ENCODE measurements around the gene TGDS.
"Not testable (repeated sequence)": the region's sequence is repeated elsewhere in the genome, so short reads cannot be mapped to it uniquely, and the experiment has no call there.

Gene TGDS

DNA sequence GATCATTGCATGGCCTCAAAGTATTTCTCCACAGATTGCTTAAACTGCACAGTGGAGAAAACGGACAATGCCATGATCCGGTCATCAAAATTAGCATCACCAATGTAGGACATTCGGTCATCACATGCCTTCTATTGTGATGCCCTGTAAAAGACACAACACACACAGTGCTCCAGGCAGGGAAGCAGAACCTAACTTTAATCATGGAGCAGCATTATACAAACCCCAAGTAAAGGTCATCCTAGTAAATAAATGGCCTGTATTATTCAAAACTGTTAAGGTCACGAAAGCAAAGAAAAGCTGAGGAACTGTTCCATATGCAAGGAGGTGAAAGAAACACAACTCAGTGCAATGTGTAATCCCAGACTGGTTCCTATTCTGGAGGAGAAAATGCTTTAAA lies 42.2 kb downstream of the TGDS start:
- DNase-seq (ENCODE audit: low read depth, low spot score), result no peak

DNA sequence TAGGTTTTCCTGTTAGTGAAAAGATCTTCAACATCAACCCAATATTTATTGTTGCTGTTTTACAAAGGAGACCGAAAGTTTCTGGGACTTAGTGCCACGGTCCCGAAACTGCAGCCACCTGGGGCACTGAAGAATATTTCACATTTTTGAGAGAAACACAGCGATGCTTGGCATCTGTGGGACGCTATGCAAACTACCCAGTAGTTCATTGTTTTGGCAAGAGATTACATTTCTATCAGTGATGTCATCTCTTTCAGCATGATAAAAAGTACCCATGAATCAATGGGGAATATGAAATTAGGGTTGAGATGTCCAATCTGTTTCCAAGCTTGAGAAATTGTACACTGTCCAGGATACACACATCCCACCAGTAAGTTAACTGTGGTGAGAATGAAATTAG lies 43.9 kb downstream of the TGDS start:
- DNase-seq (ENCODE audit: low read depth, low spot score), result no peak

DNA sequence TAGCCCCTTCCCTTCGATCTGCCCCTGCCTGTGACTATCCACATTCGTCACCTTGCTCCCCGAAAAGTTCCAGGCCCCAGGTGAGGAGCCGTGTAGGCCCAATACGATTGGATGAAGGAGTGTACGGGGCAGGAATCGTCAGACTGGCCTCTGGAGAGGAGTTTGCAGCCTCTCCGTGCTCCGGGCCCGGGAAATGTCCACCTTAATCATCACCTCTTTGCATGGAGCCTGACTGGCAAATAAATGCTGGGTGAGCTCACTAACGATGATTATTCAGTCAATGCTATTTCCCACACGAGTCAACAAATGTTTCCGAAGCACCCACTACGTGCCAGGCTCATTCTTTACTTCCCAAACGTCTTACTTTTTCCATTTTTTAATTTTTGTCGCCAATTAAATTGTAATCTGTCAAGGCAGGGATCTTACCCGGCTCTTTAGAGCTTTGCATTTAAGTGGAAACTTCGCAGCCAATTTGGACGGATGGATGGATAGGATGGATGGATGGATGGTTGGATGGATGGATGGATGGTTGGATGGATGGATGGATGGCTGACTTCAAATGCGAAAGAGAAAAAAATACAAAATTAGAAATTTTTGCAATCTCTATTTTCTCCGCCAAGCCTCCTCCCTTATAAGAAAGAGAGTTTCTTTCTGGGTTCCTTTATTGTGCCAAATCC lies 45.8 kb downstream of the TGDS start:
- no peak for DNase-seq (ENCODE audit: low read depth, low spot score)

DNA sequence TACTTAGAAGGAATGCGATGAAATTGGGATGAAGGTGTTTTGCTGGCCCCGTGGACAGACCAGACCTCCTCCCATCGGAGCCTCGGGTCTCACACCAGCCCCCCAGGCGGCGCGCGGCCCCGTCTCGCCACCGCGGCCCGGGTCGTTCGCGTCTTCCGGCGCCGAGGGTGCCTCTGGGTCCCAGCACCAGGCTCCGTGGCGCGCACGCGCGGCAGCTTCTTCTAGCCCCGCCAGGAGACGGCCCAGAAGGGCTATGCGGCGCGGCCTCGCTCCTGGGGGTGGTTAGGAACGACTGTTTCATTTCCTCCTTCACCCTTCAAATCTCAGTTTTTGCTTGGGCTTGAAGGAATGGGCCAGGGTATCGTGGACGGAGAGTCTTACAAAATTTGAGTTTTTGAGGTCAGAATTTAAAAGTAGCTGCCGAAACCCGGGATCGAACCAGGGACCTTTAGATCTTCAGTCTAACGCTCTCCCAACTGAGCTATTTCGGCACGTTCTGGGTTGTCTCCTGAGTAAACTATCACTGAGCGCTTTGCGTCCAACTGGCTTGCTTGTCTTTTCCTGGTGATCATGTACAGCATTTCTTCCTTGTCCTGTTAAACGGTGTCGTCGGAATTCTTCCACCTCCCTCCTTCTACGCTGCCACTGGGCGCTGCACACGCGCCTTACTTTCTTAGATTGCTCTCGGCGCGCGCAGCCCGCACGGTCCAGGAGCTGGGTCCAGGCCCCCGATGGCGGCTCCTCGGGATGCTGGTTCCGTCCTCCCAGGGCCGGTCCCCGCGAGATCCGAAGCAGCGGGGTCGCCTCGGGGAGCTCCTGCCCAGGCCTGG lies 46.5 kb downstream of the TGDS start:
- DNase-seq (ENCODE audit: low read depth, low spot score), result peak; percentile 83

DNA sequence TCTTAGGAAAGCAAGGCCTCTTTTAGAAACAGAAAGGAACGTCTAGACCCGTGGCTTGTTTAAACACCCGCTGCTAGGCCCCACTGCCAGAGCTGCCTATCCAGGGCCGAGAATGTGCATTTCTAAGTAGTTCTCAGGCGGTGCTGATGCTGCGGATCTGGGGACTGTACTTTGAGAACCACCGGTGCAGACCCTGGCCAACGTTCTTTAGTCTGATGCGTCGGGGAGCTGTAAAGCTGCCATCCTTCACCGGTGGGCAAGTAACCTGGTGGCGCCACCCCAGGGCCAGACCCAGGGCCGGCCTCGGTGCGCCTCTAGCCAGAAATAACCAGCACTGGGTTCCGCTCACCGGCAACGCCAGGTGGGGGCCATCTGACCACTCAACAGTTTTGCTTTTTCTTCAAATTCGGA lies 47.1 kb downstream of the TGDS start:
- DNase-seq (ENCODE audit: low read depth, low spot score), result no peak

DNA sequence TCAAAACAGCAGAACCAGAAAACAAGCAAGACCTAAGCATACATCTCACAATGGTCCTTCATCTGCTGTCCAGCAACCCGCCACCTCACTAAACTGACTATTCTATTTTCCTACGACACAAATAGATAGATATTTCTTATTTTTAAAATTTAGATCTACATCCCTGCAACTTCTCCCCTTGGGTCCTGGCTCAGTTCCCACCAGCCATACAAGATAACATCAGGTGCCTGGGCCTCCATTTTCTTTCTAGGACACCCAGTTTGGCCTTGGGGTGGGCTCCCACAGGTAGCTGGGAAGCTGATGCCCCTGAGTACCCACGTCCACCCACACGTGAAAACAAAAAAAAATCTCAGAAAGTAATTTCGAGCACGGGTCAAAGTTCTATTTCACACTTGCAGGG lies 47.6 kb downstream of the TGDS start:
- no peak for DNase-seq (ENCODE audit: low read depth, low spot score)

DNA sequence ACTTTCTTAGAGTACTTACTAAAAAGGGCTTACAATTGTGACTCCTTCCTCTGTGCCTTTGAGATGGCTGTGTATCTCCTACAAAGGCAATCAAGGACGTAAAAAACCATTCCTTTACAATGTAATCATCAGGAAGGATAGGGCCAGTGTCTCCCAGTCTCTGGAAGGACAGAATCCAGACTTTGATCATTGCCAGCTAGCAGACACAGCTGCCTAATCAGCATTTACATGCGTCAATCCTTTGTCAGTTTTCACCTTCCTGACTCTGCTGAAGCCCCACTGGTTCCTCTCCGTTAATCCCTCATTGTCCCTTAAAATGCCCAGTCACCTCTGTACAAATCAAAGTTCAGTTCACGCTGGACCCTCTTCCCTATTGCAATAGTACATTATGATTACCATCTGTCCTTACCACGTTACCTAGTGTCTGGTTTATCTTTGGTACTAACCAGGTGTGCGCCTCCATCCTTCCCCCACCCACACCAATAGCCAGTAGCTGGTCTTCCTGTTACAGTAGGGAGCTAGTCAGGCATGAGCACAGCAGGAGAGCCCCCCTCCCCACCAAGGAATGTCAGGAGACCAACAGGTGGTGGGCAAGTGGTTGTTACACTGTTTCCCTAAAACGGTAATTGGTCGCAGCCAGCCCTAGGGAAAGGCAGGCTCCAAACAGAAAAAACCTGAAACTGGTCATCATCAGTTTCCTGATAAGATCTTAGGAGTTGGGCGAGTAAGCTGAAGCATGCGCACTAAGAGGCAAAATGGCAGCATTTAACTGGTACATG lies 49.7 kb downstream of the TGDS start:
- DNase-seq (ENCODE audit: low read depth, low spot score), result no peak

DNA sequence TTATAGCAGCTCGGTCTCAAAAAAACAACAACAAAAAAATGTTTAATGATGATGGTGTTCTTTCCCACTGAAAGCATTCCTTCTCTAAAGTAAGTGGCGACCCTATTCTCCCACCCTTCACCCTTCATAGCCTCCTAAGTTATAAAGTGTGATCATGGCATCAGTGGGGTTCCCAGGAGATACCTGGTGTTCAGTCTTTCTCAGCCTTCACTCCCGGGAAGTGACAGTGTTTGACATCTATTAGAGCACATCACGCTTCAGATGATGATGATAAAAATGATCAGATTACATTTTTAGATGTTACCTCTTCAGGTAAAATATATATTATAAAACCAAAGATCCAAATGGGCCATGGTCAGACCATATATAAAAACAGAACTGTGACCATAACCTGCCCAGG lies 51.0 kb downstream of the TGDS start:
- no peak for DNase-seq (ENCODE audit: low read depth, low spot score)

DNA sequence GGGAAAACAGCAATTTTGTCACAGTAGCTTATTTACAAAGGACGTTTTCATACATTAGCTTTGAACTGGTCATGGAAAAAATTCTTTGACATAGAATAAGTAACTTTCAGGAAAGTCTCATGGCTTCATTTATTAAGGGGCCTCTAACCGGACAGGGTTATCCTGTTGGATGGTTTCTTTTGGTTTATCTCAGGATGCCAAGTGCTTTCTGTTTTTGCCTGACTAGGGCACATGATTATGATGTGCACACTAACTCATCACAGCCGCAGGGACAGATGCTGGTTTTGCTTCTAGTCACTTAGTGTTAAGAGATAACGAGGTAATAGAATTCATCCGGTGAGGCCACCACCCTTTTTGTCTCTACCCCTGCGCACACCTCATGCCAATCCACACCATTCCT lies 53.0 kb downstream of the TGDS start:
- no peak for DNase-seq (ENCODE audit: low read depth, low spot score)

DNA sequence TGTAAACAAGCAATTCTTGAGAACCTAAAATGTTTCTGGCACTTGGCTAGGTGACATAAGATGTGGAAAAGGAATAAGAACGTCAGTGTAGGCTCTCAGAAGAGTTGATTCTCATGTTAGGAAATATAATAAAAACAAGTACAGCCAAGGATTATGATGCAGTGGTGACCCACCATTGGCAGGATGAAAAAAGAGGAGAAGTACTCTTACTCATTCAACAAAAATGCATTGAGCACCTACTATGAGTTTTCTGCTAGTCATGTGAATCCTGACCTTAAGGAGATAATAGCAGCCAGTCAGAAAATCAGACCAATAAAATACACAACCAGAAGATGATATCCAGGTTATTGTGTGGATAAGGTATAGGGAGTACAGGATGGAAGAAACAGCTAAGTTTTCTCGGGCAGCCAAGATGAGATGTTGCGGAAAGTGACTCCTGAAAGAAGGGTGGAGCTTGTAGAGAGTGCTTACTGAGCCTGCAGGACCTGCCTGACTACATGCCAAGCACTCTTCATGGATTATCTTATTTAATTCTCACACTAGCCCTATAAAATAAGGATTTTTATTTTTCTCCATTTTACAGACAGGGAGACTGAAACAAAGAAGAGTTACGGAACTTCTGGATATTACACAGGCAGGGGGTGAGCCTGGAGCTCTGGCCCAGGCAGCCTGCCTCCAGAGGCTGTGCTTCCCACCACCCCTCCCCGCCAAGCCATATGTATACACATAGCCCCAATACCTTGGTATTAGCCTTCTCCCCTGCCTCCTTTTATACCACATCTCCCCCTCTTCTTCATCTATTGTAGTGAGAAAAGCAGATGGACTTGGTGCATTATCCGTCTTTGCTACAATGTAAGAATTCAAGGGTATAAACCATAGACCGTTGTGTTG lies 58.0 kb downstream of the TGDS start:
- DNase-seq (ENCODE audit: low read depth, low spot score), result no peak

DNA sequence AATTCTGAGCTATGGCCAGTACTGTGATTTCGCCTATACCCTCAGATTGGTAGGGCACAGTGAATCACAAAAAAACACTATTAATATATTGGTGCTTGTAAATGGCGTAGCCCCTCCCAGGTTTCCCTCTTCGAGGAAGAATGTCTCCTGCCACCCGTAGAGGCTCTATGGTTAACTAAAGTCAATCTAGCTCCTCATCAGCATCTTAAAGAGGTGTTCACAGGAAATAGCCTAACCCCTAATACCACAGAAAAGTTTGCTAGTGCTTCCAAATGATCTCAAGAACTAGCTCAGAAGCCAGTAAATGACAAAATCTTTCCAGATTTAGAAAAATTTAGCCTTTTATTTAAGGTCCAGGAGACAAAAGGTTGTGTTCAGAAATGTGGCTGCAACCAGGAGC lies 60.2 kb downstream of the TGDS start:
- no peak for DNase-seq (ENCODE audit: low read depth, low spot score)

DNA sequence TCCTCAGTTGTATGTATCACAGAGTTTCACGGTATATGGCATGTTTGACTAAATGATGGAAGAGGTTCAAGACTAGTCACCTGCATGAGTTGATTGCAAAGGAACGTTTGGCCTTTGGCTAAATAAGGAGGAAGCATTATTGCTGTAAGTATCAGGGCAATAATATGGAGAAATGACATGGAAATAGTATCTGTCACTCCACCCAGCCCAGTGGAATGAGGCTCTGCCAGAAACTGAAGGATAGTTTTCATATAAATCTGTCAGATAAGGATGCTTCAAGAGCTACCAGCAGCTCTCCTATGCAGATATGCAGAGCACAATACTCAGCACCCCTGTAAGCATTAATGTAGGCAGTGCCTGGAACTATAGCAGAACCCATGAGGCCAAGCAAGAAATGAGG lies 60.7 kb downstream of the TGDS start:
- no peak for DNase-seq (ENCODE audit: low read depth, low spot score)

DNA sequence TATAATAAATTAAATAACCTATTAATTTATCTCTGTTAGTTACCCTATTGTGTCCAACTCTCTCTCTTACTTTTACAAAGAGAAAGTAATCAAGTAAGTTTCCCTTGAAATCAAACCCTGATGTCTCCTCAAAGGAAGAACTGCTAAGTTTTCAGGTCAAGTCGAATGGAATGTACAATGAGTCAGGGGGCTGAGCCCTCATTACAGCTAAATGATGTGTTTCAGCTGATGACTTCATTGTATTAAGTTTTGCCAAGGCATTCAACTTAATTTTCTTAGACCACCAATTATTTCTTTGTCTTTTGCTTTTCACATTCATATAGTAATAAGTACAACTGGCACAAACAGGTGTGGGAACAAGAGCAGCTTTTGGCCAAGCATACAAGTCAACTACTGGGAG lies 61.8 kb downstream of the TGDS start:
- no peak for DNase-seq (ENCODE audit: low read depth, low spot score)

DNA sequence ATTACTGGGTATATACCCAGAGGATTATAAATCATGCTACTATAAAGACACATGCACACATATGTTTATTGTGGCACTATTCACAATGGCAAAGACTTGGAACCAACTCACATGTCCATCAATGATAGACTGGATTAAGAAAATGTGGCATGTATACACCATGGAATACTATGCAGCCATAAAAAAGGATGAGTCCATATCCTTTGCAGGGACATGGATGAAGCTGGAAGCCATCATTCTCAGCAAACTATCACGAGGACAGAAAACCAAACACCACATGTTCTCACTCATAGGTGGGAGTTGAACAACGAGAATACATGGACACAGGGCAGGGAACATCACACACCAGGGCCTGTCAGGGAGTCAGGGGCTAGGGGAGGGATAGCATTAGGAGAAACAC lies 63.7 kb downstream of the TGDS start:
- not testable (repeated sequence) for DNase-seq (ENCODE audit: low read depth, low spot score)

DNA sequence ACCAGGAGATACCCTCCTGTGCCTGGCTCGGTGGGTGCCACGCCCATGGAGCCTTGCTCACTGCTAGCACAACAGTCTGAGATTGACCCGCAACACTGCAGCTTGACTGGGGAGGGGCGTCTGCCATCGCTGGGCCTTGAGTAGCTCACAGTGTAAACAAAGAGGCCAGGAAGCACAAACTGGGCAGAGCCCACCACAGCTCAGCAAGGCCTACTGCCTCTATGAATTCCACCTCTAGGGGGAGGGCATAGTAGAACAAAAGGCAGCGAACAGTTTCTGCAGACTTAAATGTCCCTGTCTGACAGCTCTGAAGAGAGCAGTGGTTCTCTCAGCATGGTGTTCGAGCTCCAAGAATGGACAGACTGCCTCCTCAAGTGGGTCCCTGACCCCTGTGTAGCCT lies 69.0 kb downstream of the TGDS start:
- not testable (repeated sequence) for DNase-seq (ENCODE audit: low read depth, low spot score)

DNA sequence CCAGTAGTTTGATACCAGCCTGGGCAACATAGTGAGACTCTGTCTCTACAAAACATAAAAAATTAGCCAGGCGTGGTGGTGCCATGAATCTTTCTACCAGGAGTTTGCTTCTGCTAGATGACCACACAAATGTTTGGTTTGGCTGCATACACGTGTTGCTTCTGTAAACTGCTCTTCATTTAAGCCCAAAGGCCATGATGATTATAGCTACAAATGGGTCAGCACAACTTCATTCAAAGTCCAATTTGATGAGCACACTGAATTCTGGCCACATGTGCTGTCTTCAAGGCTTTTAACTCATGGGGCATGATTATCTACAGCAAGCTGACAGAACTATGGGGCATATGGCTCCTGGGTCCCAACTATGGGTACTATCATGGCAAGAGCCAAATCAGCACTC lies 70.2 kb downstream of the TGDS start:
- no peak for DNase-seq (ENCODE audit: low read depth, low spot score)

DNA sequence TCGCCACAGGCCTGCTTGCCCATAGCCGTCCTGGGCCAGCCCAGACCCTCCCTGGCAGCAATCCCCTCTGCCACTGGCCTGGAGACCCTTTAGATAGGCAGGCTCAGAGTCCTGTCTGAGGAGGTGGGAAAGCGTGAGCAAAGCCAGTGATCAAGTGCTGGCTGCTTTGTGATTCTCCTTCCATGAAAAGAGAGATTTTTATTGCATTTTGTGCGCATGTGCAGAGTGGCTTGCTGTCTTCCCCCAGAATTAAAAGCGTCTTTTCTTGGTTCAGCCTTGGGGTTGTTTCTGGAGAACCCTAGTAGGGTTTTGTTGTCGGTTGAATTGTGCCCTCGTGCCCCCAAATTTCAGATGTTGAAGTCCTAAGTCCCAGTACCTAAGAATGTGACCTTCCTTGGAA lies 71.5 kb downstream of the TGDS start:
- DNase-seq (ENCODE audit: low read depth, low spot score), result no peak
